HG02623 (cell line): Measurements from ENCODE around the gene DCK.

ENCODE experiments used
- ATAC-seq: cut with Tn5 transposase; IDR thresholded peaks from one replicate; pipeline ENCODE4 v1.9.1; 2021; ENCODE audit warnings: moderate library complexity; ENCODE audit not compliant: unreplicated experiment

DCK gene

GRCh38 chr4:70993181-70994068 is at the start of gene DCK:
TSS of gene DCK (plus strand) at chr4:70993649. CDS start at chr4:70993836, 187 bp downstream.
- peak; percentile 69 for ATAC-seq

DNA sequence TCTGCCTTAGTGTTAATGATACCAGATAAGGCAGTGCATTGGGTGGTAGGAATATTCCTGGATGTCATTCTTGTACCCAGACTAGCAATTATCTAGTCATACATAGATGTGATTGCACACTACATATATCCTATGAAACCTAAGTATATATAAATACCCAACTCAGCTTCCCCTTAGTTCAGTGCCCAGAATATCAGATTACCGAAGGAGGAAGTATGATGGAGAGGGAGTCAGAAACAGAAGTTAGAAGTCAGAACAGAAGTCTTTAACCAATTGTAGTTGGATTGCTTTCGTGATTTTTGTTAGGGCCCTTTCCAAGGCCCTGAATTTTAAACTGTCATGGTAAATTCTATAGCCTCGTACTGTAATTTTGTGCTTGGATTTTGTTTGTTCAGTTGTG is 48.4 kb upstream of the DCK start:
- peak; percentile 42 for ATAC-seq

DNA sequence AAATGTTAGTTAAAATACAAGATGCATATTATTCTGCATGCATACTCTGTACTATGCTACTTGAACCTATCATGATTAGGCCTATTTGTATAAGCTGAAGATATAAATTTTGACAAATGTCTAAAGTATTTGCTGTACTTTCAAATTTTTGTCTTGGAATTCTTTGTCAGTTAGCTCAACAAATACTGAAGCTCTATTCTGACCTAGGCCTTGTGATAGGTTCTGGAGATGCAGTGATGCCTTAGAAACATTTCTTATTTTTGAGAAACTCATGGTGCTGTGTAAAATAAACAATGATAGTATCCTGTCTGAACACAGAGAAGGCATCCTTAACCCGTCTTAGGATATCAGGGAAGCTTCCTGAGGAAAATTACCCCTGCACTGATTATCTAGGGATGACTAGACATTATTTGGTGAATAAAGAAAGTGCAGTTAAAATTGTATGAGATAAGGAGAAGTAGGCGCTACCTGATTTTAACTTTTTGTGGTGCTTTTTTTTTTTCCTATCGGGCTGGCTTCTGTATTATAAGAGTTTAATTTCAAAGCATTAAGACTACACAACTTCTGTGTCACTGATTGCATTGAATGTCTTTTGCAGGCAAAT is 47.9 kb upstream of the DCK start:
- ATAC-seq, result no peak

GRCh38 chr4:70946939-70947338 is 46.5 kb upstream of the DCK start:
- ATAC-seq, result no peak

- no peak for ATAC-seq
Measured at GRCh38 chr4:70948665-70949260, 44.7 kb upstream of the DCK start.

GRCh38 chr4:70954032-70954431 is 39.4 kb upstream of the DCK start:
- ATAC-seq, result no peak

GRCh38 chr4:70956549-70957210 is 36.8 kb upstream of the DCK start:
- ATAC-seq, result no peak

- ATAC-seq, result no peak
Measured at GRCh38 chr4:70958681-70959080, 34.8 kb upstream of the DCK start.

DNA sequence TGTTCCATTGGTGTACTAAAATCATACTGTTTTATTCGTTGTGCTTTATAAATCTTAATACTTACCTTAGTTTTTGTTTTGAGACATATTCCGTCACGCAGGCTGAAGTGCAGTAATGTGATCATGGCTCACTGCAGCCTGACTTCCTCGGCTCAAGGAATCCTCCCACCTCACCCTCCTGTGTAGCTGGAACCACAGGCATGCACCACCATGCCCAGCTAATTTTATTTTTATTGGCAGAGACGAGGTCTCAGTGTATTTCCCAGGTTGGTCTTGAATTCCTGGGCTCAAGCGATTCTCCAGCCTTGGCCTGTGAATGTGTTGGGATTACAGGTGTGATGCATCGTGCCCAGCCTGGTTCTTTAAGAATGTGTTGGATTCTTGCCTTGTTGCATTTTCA is 24.4 kb upstream of the DCK start:
- no peak for ATAC-seq

DNA sequence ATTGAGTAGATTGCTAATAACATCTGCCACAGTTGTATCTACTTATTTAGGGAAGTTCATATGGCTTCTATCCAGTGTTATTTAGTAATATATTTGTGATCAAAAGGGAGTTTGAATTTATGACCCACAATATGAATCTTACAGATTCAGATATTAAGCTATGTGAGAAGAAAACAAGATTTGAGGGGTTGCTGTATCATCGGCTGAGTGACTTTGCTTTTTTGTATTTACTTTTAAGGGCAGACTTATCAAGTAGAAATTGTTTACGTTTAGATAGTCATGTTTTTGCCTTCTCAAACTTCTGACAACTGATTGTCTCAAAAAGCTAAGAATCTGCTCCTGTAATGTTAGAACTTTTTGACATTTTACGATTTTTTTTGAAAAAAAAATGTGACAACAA is 17.2 kb upstream of the DCK start:
- no peak for ATAC-seq

DNA sequence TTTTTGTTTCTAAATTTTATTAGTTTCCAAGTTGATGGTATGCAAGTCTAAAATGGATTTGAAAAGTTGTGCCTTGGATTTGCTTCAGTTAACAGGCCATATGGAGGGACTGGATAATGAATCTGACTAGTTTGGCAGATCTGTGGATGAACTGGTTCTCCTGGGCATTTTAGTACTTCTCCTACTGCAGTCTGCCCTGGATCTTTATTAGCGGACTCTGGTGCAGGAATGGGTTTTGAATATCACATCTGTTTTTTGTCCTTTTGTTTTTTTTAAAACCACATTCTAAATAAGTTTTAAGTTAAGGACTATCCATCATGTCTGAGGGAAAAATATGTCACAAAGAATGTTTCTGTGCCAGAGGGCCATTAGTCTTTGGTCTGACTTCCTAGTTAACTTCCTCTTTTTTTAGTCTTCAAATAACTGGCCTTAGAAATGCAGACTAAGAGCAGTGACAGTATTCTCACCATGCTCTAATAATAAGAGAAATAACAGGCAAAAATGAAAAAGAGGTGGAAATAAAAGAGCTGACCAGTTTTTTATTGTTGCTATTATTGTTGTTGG is 13.9 kb upstream of the DCK start:
- no peak for ATAC-seq

DNA sequence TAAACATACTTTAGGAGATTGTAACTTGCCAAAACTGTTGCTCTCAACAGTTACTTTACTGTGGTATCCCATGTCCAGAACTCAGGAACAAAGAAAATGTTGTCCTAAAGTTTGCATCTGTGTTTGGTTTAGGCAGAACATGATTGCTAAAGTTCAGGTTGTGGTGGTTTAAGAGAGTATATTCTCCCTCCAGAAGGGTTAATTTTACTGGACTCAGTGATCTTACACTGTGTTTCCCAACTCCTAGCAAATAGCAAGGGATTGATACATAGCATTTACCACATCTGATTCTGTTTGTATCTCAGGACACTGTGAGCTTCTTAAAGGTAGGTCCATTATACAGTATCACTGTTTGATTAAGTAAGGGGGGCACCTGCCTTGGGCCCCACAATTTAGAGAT is 13.3 kb upstream of the DCK start:
- no peak for ATAC-seq

DNA sequence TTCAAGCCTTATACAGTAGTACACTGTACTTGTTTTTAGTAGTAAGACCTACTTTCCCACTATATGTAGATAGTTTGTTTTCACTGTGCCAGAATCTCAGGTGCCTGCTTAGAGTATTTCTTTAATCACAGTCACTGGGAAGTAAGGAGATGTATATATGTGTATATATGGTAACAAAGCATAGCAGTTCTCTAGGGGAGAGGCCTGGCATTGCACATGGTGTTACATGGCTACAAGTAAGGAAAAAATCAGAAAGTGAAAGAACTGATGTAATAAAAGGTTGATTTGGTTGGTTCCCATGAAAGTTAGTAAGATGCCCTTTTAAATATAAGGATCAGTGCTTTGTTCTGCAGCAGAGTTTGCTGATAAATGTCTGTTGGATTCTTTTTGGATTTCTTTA is 9.3 kb upstream of the DCK start:
- ATAC-seq, result no peak

DNA sequence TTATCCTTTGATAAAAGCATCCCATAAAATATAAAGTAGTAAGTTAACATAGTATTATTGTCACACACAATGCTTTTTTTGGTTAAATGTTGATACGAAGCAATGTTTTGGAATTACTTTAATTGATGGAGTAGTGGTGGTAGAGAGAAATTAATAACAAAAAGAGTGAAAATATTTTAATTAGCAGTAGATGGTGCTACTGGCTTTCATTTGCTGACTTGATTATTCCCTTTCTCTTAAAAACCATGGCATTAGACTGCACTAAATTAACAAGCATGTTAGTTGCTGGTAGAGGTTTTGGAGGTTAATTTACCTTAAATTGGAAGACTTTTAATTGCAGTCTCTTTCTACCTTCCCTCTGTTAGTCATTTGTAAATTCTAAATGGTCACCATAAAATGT is 8.9 kb upstream of the DCK start:
- no peak for ATAC-seq

DNA sequence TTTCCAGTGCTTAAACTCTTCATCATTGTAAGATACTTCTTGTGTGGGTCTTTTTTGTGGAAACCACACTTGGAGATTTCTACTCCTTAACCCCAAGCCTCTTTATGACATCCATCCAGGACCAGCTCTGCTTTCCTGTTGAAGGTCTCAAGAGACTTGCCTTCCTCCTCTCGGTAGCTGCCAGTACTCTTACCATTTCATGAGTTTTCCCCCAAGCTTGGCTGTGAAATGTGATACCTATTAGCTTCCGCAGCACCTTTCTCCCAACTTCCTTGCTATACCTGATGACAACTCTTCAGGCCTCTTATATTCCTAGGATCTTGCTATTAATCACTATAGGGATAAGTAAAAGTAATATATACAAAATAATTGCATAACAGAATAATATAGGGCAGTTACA is 1.9 kb upstream of the DCK start:
- ATAC-seq, result no peak

- no peak for ATAC-seq
Measured at GRCh38 chr4:70992391-70992881, 1.0 kb upstream of the DCK start.

GRCh38 chr4:70994069-70994366 is 569 bp downstream of the DCK start:
- no peak for ATAC-seq

- peak; percentile 40 for ATAC-seq
Measured at GRCh38 chr4:70994387-70995099, 1.1 kb downstream of the DCK start.

DNA sequence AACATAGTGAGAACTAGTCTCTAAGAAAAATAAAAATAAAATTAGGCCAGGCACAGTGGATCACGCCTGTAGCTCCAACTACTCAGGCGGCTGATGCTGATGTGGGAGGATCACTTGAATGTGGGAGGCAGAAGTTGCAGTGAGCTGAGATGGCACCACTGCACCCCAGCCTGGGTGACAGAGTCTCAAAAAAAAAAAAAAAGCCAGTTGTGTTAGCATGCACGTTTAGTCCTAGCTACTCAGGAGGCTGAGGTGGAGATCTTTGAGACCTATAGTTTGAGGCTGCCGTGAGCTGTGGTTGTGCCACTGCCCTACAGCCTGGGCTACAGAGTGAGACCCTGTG is 2.5 kb downstream of the DCK start:
- ATAC-seq, result no peak

DNA sequence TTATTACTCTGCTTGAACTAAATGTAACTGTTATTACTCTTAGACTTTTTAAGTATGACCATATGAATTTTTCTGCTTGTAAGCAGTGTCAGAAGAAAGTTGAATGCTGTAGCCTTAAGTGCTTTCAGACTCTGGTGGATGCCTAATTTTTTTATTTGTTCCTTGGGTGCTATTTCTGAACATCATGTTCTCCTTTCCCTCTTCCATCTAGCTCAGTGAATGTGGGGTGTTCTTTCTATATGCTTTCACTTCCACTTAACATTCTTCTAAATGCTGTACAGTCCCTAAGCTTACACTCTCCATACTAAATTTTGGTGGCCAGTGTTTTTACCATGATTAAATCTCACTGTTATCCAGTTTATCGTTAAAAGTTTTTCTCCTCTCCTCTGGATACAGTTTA is 3.6 kb downstream of the DCK start:
- no peak for ATAC-seq

DNA sequence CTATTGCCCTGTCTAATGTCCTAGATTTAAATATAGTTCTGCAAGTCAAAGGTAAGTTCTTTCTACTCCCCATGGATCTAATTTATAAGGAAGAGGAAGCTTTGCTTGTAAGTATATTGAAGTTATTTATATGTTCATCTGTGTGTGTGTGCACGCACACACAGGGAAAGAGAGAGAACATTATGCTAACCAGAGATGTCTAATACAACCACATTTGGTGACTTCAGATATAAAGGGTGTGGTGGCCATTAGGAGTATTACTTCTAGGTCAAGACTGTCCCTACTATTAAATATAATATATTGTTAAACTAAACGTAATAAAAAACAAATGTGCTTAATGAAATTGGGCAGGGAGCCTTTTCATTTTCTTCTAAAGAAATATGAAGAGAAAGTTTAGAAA is 4.1 kb downstream of the DCK start:
- no peak for ATAC-seq
